Hepatocyte (in vitro differentiated cells): ENCODE measurements around the gene RASGRP1.

Source experiments
- CTCF ChIP-seq: fragments of 200-600 bp; sonication (generic); IDR thresholded peaks from 2 replicates; pipeline ENCODE4 v1.5.1; 2016; ENCODE audit warnings: antibody characterized with exemption, mild to moderate bottlenecking; ENCODE audit not compliant: poor library complexity
- EZH2 ChIP-seq: fragments of 200-600 bp; sonication (generic); IDR thresholded peaks from 2 replicates; pipeline ENCODE4 v1.6.1; 2016; ENCODE audit warnings: antibody characterized with exemption, mild to moderate bottlenecking, borderline replicate concordance

- TF ChIP-seq CTCF (no peak), EZH2 (no peak)
These were observed 14.0 kb upstream of the RASGRP1 start for GRCh38 chr15:38578626-38579025.
